ENCODE data around the gene WSCD2.

GRCh38 chr12:108270035-108270848, 141.2 kb downstream of the WSCD2 start:
- no peak for TF ChIP-seq EP300 (IDR thresholded peaks at IDR 0.05)
- TF ChIP-seq CTCF (IDR thresholded peaks at IDR 0.05) = no peak

Measured in ovary (tissue), 3 donors.